VCaP (cell line): Measurements from ENCODE around the gene ABTB2.
A peak's percentile ranks its signal among the peaks of the same experiment; 100 is the strongest.

ENCODE experiments used
- H3K27ac ChIP-seq: fragments of 450-650 bp; 2 replicates; pipeline ENCODE4 v1.5.1; 2017
- TF ChIP-seq, protein P1 (sequence below): fragments of 450-650 bp; conservative IDR thresholded peaks from 2 replicates; pipeline ENCODE4 v1.5.1; 2017; ENCODE audit warnings: mild to moderate bottlenecking, moderate library complexity

The ABTB2 gene

DNA sequence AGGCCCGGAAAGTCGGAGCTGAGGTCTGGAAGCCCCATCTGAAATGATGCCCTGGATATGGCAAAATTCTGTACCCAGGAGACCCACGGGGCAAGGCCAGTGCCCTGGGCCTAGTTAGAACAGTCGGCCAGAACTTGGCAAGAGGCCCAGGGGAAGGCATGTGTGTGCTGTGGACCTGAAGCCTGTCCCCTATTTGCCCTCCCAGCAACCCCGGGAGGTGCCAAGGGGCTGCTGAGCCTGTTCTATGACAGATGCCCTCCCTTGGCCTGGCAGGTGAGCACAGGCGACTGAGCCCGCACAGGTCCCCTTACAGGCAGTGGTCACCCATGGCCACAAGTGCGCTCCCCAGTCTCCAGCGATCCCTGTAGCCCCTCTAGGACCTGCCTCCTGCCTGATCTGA is 200.6 kb downstream of the ABTB2 start:
- peak overlapping the region; percentile 60; the same call in 1 of the 2 replicates for H3K27ac ChIP-seq
- TF ChIP-seq, protein P1, sequence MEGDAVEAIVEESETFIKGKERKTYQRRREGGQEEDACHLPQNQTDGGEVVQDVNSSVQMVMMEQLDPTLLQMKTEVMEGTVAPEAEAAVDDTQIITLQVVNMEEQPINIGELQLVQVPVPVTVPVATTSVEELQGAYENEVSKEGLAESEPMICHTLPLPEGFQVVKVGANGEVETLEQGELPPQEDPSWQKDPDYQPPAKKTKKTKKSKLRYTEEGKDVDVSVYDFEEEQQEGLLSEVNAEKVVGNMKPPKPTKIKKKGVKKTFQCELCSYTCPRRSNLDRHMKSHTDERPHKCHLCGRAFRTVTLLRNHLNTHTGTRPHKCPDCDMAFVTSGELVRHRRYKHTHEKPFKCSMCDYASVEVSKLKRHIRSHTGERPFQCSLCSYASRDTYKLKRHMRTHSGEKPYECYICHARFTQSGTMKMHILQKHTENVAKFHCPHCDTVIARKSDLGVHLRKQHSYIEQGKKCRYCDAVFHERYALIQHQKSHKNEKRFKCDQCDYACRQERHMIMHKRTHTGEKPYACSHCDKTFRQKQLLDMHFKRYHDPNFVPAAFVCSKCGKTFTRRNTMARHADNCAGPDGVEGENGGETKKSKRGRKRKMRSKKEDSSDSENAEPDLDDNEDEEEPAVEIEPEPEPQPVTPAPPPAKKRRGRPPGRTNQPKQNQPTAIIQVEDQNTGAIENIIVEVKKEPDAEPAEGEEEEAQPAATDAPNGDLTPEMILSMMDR: no peak

DNA sequence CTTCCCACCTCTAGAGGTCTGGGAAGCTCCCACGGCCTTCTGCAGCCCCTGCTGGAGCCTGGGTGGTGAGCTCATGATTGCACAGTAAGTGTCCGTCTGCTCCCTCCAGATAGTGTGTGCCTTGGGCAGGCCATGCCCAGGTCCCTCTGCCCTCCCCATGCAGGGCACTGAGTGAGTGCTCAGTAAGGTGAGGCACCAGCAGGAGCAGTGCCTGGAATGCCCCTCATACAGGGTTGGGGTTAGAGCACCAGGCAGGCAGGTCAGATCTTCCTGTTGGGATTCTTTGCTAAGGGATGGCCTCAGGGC is 202.1 kb downstream of the ABTB2 start:
- peak overlapping the region; percentile 60 for H3K27ac ChIP-seq

DNA sequence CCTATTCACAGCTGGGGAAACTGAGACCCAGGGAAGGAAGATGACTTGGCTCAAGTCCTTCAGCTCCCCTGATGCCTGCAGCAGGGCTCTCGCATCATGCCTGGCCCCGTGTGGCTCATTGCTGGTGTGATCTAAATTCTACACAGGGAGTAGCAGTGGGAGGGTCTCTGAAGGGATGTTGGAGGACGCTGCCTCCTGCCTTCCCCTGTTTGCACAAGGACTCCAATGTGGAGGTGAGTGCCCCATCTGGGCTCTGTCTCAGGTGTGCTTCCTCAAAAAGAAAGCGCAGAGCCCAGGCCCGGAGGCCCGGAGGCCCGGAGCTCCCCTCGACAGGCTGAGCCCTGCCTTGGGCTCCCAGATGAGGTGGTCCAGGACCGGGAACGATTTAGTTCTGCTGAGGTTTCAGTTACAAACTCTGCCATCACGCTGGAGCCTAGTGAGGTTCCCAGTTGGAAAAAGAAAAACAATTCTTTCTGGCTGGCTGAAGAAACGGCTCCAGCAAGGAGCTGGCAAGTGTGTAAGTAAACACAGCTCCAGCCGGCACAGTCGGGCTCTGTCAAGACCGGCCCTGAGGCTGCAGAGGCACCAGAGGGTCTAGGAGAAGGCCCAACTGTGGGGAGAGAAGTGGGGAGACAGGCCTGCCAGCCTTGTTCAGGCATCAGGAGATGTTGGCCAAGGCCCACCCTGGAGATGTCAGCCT is 202.6 kb downstream of the ABTB2 start:
- H3K27ac ChIP-seq: peak overlapping the region; percentile 60

More for the DNA sequence above, 202.1 kb downstream of the ABTB2 start:
- TF ChIP-seq, protein P1: no peak

DNA sequence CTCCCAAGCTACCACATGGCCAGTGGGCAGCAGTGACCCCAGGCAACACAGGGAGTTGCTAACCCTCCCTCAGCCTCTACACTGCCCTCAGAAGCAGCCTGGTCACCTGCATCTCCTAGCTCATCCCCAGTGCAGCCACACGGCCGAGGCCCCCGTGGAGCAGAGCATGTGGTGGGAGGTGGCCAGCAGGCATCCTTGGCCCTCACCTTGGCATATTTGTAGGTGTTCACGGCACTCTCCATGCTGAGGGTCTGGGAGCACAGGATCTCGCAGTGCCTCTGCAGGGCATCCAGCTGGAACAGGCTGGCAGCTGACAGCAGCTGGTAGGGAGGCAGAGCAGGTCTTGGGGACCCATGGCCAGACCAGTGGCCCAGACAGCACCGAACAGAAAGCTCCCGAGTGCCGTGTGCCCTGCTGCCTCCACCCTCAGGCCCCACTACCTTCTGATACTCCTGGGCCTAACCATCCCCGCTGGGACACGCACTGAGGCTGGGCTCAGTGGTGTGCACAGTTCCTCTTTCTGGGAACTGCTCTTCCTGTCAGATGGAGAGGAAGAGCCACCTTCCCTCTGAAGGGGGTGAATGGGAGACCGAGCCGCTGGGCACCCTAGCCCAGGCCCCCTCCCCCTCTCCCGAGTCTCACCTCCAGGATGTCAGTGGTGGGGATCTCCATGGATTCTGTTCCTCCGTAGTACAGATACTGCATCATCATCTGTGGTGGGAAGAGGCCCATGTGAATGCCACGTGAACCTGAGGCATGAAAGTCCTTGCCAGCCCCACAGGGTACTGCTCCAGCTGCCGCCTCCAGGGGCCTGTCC is 203.5 kb downstream of the ABTB2 start:
- peak overlapping the region; percentile 60 for H3K27ac ChIP-seq
- TF ChIP-seq, protein P1: no peak

More for the DNA sequence above, 202.6 kb downstream of the ABTB2 start:
- TF ChIP-seq, protein P1: no peak

DNA sequence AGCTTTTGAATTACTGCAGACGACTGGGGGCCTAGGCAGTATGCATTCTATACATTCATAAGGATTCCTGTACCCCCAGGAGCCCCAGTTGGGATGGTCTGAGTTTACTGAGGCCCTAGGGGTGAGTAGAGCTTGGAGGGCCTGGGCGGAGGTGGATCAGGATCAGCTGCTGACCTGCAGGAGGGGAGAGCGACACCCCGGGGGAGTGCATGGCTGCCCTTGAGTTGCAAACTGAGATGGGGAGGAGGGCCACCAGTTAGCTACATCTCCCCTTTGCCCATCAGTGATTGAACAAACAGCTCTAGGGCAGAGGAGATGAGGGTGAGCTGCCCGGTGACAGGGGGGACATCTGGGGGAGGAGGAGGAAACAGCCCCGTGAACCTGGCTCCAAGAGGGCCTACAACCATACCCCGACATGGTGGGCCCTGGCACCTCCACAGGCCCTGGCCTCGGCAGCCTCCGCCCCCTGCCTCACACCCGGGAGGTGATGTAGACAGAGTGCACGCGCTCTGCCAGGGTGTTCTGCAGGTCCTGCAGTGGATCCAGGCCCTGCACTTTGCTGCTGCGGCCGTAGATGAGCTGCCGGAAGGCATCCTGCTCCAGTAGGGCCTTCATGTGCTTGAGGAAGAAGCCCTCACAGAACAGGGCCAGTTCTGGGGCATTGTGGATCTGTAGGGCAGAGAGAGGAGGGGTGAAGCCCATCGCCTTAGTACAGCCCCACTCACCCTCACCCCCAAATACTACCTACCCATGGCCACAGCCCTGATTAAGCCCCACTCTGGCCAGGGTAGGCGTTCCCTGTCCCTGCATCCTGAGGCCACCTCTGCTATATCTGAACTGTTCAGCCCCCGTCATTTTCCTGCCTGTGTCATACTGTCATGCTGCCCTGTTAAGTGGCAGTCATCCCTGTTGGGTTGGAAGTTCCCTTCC is 205.6 kb downstream of the ABTB2 start:
- TF ChIP-seq, protein P1: no peak
- no peak overlapping the region; the same call in 1 of the 2 replicates for H3K27ac ChIP-seq

DNA sequence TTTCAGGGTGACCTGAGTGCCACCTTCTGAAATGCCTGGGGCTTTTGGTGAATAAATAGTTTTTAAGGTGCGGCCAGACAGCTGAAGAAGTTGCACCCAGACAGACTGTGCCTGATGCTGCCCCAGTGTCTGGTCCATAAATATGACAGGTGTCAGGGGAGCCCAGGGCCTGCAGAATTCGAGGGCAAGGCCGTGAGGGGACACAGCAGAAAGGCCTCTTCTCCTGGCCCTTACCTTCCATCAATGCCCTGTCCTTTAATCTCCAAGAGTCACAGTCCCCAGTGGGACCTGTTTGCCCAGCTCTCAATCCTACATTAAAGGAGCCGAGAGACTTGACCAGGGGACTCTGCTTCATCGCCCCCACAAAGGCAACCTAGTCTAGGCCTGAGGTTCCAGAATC is 206.6 kb downstream of the ABTB2 start:
- TF ChIP-seq, protein P1: no peak
- peak overlapping the region; percentile 26; the same call in 1 of the 2 replicates for H3K27ac ChIP-seq
